ENCODE results near the gene SLC26A11. TPM values are rescaled to one million over a fixed set of nuclear protein-coding genes. Genes with fewer than 3 reads are reported as not detected.

SLC26A11 gene
- total RNA-seq, 1 donor from 2014 or later = 27.7 TPM

GRCh38 chr17:80248894-80249710 lies 28.9 kb downstream of the SLC26A11 start:
- Mint-ChIP-seq H3K36me3 (ENCODE audit: low read depth) (no peaks in the 10 kb centered on the region), H3K9me3 (no peaks in the 10 kb centered on the region), H3K4me3 (no peak overlapping the region), H3K27ac (ENCODE audit: unreplicated experiment) (no peak overlapping the region), H3K27me3 (ENCODE audit: low read depth) (no peaks in the 10 kb centered on the region), H3K4me1 (no peaks in the 10 kb centered on the region)
- no peak for TF ChIP-seq CTCF (conservative IDR thresholded peaks at IDR 0.05)
- DNase-seq (ENCODE audit: low read depth, low spot score) = no peak

- Mint-ChIP-seq H3K9me3 (no peaks in the 10 kb centered on the region), H3K4me1 (no peaks in the 10 kb centered on the region), H3K36me3 (ENCODE audit: low read depth) (no peaks in the 10 kb centered on the region), H3K27ac (ENCODE audit: unreplicated experiment) (no peak overlapping the region), H3K4me3 (no peak overlapping the region), H3K27me3 (ENCODE audit: low read depth) (no peaks in the 10 kb centered on the region)
- no peak for TF ChIP-seq CTCF (conservative IDR thresholded peaks at IDR 0.05)
- no peak for DNase-seq (ENCODE audit: low read depth, low spot score)
These were observed 31.7 kb downstream of the SLC26A11 start for GRCh38 chr17:80251966-80252365.

- Mint-ChIP-seq H3K36me3 (ENCODE audit: low read depth) (no peaks in the 10 kb centered on the region), H3K9me3 (no peaks in the 10 kb centered on the region), H3K27ac (ENCODE audit: unreplicated experiment) (no peak overlapping the region), H3K4me3 (no peak overlapping the region), H3K27me3 (ENCODE audit: low read depth) (no peaks in the 10 kb centered on the region), H3K4me1 (peaks cover under 1% of the 10 kb centered on the region)
- DNase-seq (ENCODE audit: low read depth, low spot score) = peak; percentile 38
- peak; percentile 55 for TF ChIP-seq CTCF (conservative IDR thresholded peaks at IDR 0.05)
These were observed 32.6 kb downstream of the SLC26A11 start for GRCh38 chr17:80252871-80253270.

GRCh38 chr17:80253631-80254395 lies 33.6 kb downstream of the SLC26A11 start:
- peak overlapping the region; percentile 6 for H3K27ac Mint-ChIP-seq (ENCODE audit: unreplicated experiment)
- H3K9me3 Mint-ChIP-seq = no peaks in the 10 kb centered on the region
- peaks cover 10% of the 10 kb centered on the region for H3K4me1 Mint-ChIP-seq
- no peak for DNase-seq (ENCODE audit: low read depth, low spot score)
- TF ChIP-seq CTCF (conservative IDR thresholded peaks at IDR 0.05) = no peak
- peaks cover 4% of the 10 kb centered on the region for H3K27me3 Mint-ChIP-seq (ENCODE audit: low read depth)
- H3K4me3 Mint-ChIP-seq = no peak overlapping the region
- no peaks in the 10 kb centered on the region for H3K36me3 Mint-ChIP-seq (ENCODE audit: low read depth)

- TF ChIP-seq CTCF (conservative IDR thresholded peaks at IDR 0.05) = no peak
- Mint-ChIP-seq H3K9me3 (no peaks in the 10 kb centered on the region), H3K27ac (ENCODE audit: unreplicated experiment) (no peak overlapping the region), H3K4me1 (peaks cover 12% of the 10 kb centered on the region), H3K36me3 (ENCODE audit: low read depth) (no peaks in the 10 kb centered on the region), H3K4me3 (no peak overlapping the region), H3K27me3 (ENCODE audit: low read depth) (peaks cover 4% of the 10 kb centered on the region)
- no peak for DNase-seq (ENCODE audit: low read depth, low spot score)
These were observed 34.4 kb downstream of the SLC26A11 start for GRCh38 chr17:80254396-80255251.
